Colon (tissue), 2 donors: Measurements from ENCODE around the gene REPS1.

Experiments
- FAIRE-seq: peaks from 2 replicates; lab custom pipeline; 2012; peaks lifted over from hg19 to GRCh38; lab: Jason Lieb, UNC
- donor health status: control.
- donor health status: control.

The REPS1 gene

DNA sequence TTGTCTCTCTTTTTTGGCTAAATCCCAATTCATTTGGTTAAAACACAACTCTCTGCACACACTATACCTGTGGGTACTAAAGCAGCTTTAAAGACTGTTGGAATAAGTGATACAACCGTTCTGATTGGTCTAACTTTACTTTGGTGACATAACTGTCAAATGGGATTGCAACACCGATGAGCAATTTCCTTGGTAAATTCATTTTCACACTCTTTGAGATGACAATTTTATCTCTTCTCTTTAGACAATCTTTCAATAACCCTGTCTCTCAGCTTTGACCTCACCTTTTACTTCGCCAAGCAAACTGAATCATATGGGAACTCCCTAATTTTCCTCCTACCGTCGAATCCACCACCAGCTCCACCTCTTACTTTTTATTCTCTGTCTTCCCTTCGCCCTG, 131.4 kb downstream of the REPS1 start:
- no peak for FAIRE-seq
